ENCODE data around the gene C1orf50. TPM values are rescaled to one million over a fixed set of nuclear protein-coding genes. Genes with fewer than 3 reads are reported as not detected.
A peak's percentile ranks its signal among the peaks of the same experiment; 100 is the strongest.

The C1orf50 gene
- total RNA-seq, 6 experiments from 2014 or later, result 4.9 to 8.8 (median 6.0) TPM

DNA sequence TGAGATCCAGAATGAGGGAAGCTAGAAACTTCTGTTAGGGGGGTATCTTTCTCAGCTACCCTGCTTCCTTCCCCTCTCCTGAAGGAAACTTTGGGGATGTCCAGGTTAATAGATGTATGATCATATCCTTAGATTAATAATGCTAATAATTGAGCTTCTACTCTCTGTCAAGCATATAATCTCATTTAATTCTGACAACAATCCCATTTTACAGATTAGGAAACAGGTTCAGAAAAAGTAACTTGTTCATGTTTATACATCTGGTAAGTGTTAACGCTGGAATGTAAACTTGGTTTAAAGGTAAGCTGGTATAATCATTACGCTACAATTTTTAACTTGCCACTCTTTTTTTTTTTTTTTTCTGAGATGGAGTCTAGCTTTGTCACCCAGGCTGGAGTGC lies 16.0 kb downstream of the C1orf50 start:
- TF ChIP-seq, protein P1, sequence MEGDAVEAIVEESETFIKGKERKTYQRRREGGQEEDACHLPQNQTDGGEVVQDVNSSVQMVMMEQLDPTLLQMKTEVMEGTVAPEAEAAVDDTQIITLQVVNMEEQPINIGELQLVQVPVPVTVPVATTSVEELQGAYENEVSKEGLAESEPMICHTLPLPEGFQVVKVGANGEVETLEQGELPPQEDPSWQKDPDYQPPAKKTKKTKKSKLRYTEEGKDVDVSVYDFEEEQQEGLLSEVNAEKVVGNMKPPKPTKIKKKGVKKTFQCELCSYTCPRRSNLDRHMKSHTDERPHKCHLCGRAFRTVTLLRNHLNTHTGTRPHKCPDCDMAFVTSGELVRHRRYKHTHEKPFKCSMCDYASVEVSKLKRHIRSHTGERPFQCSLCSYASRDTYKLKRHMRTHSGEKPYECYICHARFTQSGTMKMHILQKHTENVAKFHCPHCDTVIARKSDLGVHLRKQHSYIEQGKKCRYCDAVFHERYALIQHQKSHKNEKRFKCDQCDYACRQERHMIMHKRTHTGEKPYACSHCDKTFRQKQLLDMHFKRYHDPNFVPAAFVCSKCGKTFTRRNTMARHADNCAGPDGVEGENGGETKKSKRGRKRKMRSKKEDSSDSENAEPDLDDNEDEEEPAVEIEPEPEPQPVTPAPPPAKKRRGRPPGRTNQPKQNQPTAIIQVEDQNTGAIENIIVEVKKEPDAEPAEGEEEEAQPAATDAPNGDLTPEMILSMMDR (IDR thresholded peaks at IDR 0.05), result no peak
- peaks cover 4% of the 10 kb centered on the region for H3K27me3 Mint-ChIP-seq (ENCODE audit: insufficient read depth)
- H3K27ac Mint-ChIP-seq, result no peak overlapping the region
- H3K4me3 Mint-ChIP-seq, result no peak overlapping the region
- H3K36me3 Mint-ChIP-seq (ENCODE audit: low read depth), result no peaks in the 10 kb centered on the region; the same call in 1 of the 2 replicates
- DNase-seq, result no peak
- no peaks in the 10 kb centered on the region for H3K4me1 Mint-ChIP-seq (ENCODE audit: low read depth)
- H3K9me3 Mint-ChIP-seq, result no peaks in the 10 kb centered on the region

DNA sequence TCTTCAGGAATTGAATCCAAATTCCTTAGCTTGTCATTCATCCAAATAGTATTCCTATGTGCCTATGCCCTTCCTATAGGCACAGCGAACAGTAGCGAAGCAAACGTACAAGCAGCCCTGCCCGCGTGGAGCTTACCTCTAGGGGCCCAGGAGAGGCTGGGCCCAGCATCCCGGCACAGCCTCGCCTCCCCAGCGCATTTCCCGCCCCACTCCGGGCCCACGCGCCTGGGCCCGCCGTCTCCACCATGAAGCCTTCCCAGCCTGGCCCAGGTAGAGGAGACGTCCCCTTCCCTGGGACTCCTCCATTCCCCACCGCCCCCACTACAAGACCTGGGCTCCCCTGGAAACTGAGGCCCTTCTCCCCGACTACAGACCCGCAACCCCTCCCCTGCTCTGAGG lies 17.5 kb downstream of the C1orf50 start:
- TF ChIP-seq, protein P1 (IDR thresholded peaks at IDR 0.05), result no peak
- Mint-ChIP-seq H3K4me3 (no peak overlapping the region), H3K9me3 (no peaks in the 10 kb centered on the region), H3K27ac (no peak overlapping the region), H3K27me3 (ENCODE audit: insufficient read depth) (peaks cover 4% of the 10 kb centered on the region), H3K36me3 (ENCODE audit: low read depth) (no peaks in the 10 kb centered on the region; the same call in 1 of the 2 replicates), H3K4me1 (ENCODE audit: low read depth) (no peaks in the 10 kb centered on the region)
- DNase-seq, result no peak

DNA sequence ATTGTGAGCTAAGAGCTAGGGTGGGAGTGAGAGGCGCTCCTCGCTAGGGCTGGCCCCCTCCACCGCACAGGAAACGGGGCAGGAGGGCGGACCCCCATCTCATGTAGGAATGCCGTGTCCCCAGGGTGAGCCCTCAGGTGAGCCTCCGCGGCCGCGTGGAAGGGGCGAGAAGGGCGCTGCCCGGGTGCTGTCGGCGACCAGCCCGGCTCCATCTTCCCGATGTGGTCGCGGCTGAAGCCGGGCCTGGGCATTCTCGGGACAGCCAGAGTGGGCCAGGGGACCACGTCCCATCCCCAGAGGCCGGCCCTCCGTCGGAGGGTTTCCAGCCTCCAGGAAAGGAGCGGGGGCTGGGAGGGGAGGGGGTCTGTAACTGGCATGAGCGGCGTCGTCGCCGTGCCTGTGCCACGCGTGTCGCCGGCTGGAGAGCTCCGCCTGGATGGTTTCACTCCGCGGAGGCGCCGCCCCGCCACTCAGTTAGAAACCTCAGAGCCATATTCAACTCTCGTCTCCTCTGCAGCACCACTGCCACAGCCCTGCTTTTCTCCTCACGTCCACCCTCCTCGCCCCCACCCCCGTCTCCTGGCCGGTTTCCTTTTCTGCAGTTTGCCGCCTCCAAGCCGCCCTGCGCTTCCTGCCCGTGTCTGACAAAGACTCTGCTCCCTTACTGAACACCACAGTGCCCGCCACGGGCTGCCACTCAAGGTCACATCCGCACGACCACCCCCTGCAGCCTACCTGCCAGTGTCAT lies 18.1 kb downstream of the C1orf50 start, which contains the start of gene TMEM269:
TMEM269 (plus strand) TSS at position 46 of the 748 bp plus-strand sequence. CDS start 4,903 bp downstream, outside the sequence.
- peaks cover 8% of the 10 kb centered on the region for H3K27me3 Mint-ChIP-seq (ENCODE audit: insufficient read depth)
- H3K9me3 Mint-ChIP-seq, result no peaks in the 10 kb centered on the region
- H3K27ac Mint-ChIP-seq, result no peak within 1 kb of the TSS
- TF ChIP-seq, protein P1 (IDR thresholded peaks at IDR 0.05), result no peak
- no peaks in the 10 kb centered on the region; the same call in 1 of the 2 replicates for H3K36me3 Mint-ChIP-seq (ENCODE audit: low read depth)
- no peak for DNase-seq
- H3K4me3 Mint-ChIP-seq, result peak within 1 kb of the TSS; percentile 46
- no peaks in the 10 kb centered on the region for H3K4me1 Mint-ChIP-seq (ENCODE audit: low read depth)

DNA sequence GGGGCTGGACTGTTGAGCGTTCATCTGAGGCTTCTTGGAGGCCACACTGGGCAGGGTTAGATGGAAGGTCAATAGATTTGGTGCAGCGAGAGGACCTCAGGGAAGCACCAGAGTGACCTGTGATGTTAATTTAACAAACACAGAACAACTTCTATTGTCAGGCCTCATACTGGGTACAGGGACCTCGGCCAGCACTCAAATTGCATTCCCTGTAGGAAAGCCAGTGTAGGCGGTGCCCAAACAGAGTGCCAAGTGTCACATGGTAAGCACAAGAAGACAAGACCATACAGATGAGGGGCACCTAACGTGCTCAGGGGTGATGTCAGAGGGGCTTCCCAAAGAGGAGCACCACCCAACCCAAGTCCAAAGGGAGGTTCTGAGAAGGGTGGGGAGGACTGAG lies 19.0 kb downstream of the C1orf50 start:
- Mint-ChIP-seq H3K4me1 (ENCODE audit: low read depth) (no peaks in the 10 kb centered on the region), H3K27ac (no peak overlapping the region), H3K27me3 (ENCODE audit: insufficient read depth) (peaks cover 8% of the 10 kb centered on the region), H3K36me3 (ENCODE audit: low read depth) (no peaks in the 10 kb centered on the region; the same call in 1 of the 2 replicates), H3K4me3 (no peak overlapping the region; the same call in 1 of the 2 replicates), H3K9me3 (no peaks in the 10 kb centered on the region)
- DNase-seq, result no peak
- TF ChIP-seq, protein P1 (IDR thresholded peaks at IDR 0.05), result no peak

DNA sequence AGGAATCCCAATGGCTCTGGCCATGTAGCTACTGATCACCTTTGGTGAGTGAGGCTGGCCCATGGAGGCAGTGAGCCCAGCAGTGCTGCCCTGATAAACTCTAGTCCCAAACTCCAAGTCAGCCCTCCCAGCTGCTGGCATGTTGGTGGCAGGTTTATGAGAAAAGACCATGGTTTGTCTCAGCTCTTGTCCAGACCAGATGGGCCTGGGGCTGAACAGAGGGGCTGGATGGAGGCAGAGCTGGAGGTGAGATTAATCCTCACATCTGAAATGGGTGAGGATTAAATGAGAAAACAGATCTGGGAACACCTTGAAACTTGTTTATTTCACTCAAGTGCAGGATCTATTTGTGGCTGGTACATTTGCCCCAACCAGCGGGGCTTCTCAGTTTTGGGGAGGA lies 21.0 kb downstream of the C1orf50 start:
- H3K27me3 Mint-ChIP-seq (ENCODE audit: insufficient read depth), result peaks cover 8% of the 10 kb centered on the region
- no peaks in the 10 kb centered on the region for H3K9me3 Mint-ChIP-seq
- H3K27ac Mint-ChIP-seq, result no peak overlapping the region
- H3K36me3 Mint-ChIP-seq (ENCODE audit: low read depth), result no peaks in the 10 kb centered on the region
- H3K4me1 Mint-ChIP-seq (ENCODE audit: low read depth), result no peaks in the 10 kb centered on the region
- H3K4me3 Mint-ChIP-seq, result no peak overlapping the region
- TF ChIP-seq, protein P1 (IDR thresholded peaks at IDR 0.05), result no peak
- DNase-seq, result no peak
